Activated CD4-positive, CD25-positive, alpha-beta regulatory T cell (primary cell): Measurements from ENCODE around the gene PTPDC1.

Source experiments
- DNase-seq, 4 experiments: peaks; one replicate each; lab custom pipeline; 2025; lab: John Stamatoyannopoulos, UW

PTPDC1 gene

GRCh38 chr9:94140791-94141790, 56.8 kb downstream of the PTPDC1 start:
- DNase-seq: no peak

GRCh38 chr9:94142353-94142752, 58.1 kb downstream of the PTPDC1 start:
- no peak for DNase-seq

GRCh38 chr9:94144394-94144793, 60.1 kb downstream of the PTPDC1 start:
- no peak for DNase-seq

GRCh38 chr9:94145640-94146039, 61.4 kb downstream of the PTPDC1 start:
- DNase-seq: no peak

GRCh38 chr9:94147776-94148175, 63.5 kb downstream of the PTPDC1 start:
- DNase-seq: no peak

GRCh38 chr9:94148419-94148818, 64.2 kb downstream of the PTPDC1 start:
- DNase-seq: no peak

- no peak for DNase-seq
Observed at GRCh38 chr9:94149696-94150095, 65.4 kb downstream of the PTPDC1 start.

- DNase-seq: no peak
Observed at GRCh38 chr9:94150279-94150828, 66.1 kb downstream of the PTPDC1 start.

GRCh38 chr9:94150890-94151650, 66.8 kb downstream of the PTPDC1 start:
- DNase-seq: no peak

GRCh38 chr9:94153905-94154304, 69.6 kb downstream of the PTPDC1 start:
- no peak for DNase-seq

GRCh38 chr9:94156348-94157049, 72.2 kb downstream of the PTPDC1 start:
- DNase-seq: no peak

- no peak for DNase-seq
Observed at GRCh38 chr9:94157050-94157801, 73.0 kb downstream of the PTPDC1 start.
